ENCODE data around the gene GLYATL1. TPM values are rescaled to one million over a fixed set of nuclear protein-coding genes. Genes with fewer than 3 reads are reported as not detected.

The GLYATL1 gene
- total and polyA plus RNA-seq, 2 experiments from 2014 or later: 7.9 to 12.6 TPM

DNA sequence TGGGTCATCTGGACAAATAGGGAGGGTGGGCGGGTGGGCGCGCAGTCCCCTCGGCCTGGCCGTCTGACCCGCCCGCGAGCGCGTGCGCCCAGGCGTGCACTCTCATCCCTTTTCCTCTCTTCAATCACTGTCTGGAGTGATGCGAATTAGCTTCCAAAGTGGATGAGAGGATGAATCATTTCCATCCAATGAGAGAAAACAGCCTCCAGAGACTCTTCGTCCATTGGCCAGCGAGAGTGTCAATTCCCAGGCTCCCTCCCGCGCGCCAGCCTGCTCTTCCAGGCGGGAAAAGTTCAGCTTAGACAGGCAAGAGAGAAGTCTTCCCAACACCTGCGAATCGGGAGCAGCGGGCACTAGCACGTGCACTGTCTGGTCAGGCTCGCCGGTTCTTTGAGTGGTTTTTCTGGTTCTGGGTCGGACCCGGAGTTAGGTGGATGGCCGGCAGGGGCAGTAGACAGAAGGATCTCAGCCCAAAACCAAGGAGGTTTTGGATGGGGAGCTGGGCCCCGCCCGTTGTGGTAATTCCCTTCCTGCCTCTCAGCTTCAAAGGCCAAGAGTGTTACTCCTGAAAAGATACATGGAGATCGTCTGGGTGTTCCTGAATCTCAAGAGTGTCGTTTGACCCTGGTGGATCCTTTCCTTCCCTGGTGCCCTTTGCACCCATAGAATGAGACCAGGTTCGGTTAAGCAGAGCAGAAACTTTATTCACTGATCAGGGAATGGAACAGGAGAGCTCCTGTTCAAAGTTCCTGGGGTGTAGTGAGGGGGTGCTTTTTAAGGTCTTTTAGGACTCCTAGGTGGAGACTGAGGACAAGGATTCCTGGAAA is 33.4 kb upstream of the GLYATL1 start:
- DNase-seq (ENCODE audit: low spot score) (peak; percentile 96), ATAC-seq (peak; percentile 78)
- Mint-ChIP-seq H3K4me3 (peak overlapping the region; percentile 79), H3K27me3 (ENCODE audit: insufficient read depth, low read depth, poor library complexity) (peaks cover 39% of the 10 kb centered on the region), H3K27ac (no peak overlapping the region), H3K4me1 (peaks cover 25% of the 10 kb centered on the region), H3K36me3 (ENCODE audit: low read depth) (peaks cover 5% of the 10 kb centered on the region; the same call in 2 of the 3 replicates), H3K9me3 (peaks cover 8% of the 10 kb centered on the region; the same call in 2 of the 3 replicates)
- Histone ChIP-seq H4K20me1 (replicated peaks; ENCODE audit: insufficient read depth) (no peaks in the 10 kb centered on the region), H3K4me1 (ENCODE audit: insufficient read depth) (peaks cover 12% of the 10 kb centered on the region), H3F3A (replicated peaks; ENCODE audit: low read depth) (no peaks in the 10 kb centered on the region), H3K79me2 (replicated peaks; ENCODE audit: insufficient read depth) (0 out of 2 replicates have a peak, but pooled peaks cover 4% of the 10 kb centered on the region), H3K4me2 (peak overlapping the region; percentile 50), H3K36me3 (ENCODE audit: insufficient read depth) (no peaks in the 10 kb centered on the region), H3K27me3 (ENCODE audit: insufficient read depth) (peaks cover 64% of the 10 kb centered on the region), H3K9me2 (ENCODE audit: insufficient read depth) (no peaks in the 10 kb centered on the region), H3K4me3 (peak overlapping the region; percentile 67; the same call in 1 of the 2 replicates), H3K27ac (ENCODE audit: low read depth) (no peak overlapping the region), H2AFZ (no peak overlapping the region)
- TF ChIP-seq ZNF114 (CRISPR knock-in tag; IDR thresholded peaks at IDR 0.05) (no peak), CTCF (conservative IDR thresholded peaks at IDR 0.05; ENCODE audit: low read depth in 2 of 2) (peak; percentile 4 to 55; a peak in 3 of 4 replicates), EZH2phosphoT487 (IDR thresholded peaks at IDR 0.05; ENCODE audit: unreplicated experiment) (no peak), STAT1 (IDR thresholded peaks at IDR 0.05; ENCODE audit: unreplicated experiment) (no peak), ZNF331 (CRISPR knock-in tag; IDR thresholded peaks at IDR 0.05; ENCODE audit: low read depth) (no peak), JUNB (IDR thresholded peaks at IDR 0.05; ENCODE audit: unreplicated experiment) (no peak), EZH2 (IDR thresholded peaks at IDR 0.05; ENCODE audit: low read depth, unreplicated experiment) (no peak), NANOG (IDR thresholded peaks at IDR 0.05; ENCODE audit: borderline replicate concordance) (no peak), CREB1 (CRISPR knock-in tag; IDR thresholded peaks at IDR 0.05; ENCODE audit: low read depth) (peak; percentile 37; the same call in 1 of the 2 replicates), REST (IDR thresholded peaks at IDR 0.05; ENCODE audit: unreplicated experiment) (no peak), POLR2AphosphoS5 (IDR thresholded peaks at IDR 0.05; ENCODE audit: low read depth) (peak; percentile 57)
- TF ChIP-seq, protein P1, sequence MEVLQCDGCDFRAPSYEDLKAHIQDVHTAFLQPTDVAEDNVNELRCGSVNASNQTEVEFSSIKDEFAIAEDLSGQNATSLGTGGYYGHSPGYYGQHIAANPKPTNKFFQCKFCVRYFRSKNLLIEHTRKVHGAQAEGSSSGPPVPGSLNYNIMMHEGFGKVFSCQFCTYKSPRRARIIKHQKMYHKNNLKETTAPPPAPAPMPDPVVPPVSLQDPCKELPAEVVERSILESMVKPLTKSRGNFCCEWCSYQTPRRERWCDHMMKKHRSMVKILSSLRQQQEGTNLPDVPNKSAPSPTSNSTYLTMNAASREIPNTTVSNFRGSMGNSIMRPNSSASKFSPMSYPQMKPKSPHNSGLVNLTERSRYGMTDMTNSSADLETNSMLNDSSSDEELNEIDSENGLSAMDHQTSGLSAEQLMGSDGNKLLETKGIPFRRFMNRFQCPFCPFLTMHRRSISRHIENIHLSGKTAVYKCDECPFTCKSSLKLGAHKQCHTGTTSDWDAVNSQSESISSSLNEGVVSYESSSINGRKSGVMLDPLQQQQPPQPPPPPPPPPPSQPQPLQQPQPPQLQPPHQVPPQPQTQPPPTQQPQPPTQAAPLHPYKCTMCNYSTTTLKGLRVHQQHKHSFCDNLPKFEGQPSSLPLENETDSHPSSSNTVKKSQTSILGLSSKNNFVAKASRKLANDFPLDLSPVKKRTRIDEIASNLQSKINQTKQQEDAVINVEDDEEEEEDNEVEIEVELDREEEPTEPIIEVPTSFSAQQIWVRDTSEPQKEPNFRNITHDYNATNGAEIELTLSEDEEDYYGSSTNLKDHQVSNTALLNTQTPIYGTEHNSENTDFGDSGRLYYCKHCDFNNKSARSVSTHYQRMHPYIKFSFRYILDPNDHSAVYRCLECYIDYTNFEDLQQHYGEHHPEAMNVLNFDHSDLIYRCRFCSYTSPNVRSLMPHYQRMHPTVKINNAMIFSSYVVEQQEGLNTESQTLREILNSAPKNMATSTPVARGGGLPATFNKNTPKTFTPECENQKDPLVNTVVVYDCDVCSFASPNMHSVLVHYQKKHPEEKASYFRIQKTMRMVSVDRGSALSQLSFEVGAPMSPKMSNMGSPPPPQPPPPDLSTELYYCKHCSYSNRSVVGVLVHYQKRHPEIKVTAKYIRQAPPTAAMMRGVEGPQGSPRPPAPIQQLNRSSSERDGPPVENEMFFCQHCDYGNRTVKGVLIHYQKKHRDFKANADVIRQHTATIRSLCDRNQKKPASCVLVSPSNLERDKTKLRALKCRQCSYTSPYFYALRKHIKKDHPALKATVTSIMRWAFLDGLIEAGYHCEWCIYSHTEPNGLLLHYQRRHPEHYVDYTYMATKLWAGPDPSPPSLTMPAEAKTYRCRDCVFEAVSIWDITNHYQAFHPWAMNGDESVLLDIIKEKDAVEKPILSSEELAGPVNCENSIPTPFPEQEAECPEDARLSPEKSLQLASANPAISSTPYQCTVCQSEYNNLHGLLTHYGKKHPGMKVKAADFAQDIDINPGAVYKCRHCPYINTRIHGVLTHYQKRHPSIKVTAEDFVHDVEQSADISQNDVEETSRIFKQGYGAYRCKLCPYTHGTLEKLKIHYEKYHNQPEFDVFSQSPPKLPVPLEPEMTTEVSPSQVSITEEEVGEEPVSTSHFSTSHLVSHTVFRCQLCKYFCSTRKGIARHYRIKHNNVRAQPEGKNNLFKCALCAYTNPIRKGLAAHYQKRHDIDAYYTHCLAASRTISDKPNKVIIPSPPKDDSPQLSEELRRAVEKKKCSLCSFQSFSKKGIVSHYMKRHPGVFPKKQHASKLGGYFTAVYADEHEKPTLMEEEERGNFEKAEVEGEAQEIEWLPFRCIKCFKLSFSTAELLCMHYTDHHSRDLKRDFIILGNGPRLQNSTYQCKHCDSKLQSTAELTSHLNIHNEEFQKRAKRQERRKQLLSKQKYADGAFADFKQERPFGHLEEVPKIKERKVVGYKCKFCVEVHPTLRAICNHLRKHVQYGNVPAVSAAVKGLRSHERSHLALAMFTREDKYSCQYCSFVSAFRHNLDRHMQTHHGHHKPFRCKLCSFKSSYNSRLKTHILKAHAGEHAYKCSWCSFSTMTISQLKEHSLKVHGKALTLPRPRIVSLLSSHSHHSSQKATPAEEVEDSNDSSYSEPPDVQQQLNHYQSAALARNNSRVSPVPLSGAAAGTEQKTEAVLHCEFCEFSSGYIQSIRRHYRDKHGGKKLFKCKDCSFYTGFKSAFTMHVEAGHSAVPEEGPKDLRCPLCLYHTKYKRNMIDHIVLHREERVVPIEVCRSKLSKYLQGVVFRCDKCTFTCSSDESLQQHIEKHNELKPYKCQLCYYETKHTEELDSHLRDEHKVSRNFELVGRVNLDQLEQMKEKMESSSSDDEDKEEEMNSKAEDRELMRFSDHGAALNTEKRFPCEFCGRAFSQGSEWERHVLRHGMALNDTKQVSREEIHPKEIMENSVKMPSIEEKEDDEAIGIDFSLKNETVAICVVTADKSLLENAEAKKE (CRISPR knock-in tag; IDR thresholded peaks at IDR 0.05): no peak
- TF ChIP-seq, protein P2, sequence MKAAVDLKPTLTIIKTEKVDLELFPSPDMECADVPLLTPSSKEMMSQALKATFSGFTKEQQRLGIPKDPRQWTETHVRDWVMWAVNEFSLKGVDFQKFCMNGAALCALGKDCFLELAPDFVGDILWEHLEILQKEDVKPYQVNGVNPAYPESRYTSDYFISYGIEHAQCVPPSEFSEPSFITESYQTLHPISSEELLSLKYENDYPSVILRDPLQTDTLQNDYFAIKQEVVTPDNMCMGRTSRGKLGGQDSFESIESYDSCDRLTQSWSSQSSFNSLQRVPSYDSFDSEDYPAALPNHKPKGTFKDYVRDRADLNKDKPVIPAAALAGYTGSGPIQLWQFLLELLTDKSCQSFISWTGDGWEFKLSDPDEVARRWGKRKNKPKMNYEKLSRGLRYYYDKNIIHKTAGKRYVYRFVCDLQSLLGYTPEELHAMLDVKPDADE (IDR thresholded peaks at IDR 0.05): no peak
